ENCODE measurements around the gene ARMH4.

Gene ARMH4

DNA sequence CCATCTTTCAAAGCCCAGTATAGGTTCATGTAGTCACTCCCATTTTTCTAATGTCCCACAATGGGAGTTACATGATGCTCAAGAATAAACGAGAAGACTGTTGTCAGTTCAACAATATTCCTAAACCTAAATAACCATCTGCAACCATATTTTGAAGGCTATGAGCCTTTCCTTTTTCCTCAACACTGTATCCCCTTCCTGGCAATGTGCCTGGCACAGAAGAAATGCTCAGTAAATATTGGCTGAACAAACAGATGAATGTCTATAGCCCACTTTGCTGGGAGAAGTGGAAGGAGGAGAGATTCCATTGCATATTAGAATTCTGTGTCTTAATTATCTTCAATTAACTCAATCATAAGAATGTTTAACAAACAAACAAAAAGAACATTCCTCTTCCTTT is 6.1 kb downstream of the ARMH4 start:
- TF ChIP-seq, protein P1, sequence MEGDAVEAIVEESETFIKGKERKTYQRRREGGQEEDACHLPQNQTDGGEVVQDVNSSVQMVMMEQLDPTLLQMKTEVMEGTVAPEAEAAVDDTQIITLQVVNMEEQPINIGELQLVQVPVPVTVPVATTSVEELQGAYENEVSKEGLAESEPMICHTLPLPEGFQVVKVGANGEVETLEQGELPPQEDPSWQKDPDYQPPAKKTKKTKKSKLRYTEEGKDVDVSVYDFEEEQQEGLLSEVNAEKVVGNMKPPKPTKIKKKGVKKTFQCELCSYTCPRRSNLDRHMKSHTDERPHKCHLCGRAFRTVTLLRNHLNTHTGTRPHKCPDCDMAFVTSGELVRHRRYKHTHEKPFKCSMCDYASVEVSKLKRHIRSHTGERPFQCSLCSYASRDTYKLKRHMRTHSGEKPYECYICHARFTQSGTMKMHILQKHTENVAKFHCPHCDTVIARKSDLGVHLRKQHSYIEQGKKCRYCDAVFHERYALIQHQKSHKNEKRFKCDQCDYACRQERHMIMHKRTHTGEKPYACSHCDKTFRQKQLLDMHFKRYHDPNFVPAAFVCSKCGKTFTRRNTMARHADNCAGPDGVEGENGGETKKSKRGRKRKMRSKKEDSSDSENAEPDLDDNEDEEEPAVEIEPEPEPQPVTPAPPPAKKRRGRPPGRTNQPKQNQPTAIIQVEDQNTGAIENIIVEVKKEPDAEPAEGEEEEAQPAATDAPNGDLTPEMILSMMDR (IDR thresholded peaks at IDR 0.05; ENCODE audit: insufficient read depth, missing control alignments): no peak
- DNase-seq (ENCODE audit: insufficient read length, low spot score) (no peak), FAIRE-seq (no peak)

DNA sequence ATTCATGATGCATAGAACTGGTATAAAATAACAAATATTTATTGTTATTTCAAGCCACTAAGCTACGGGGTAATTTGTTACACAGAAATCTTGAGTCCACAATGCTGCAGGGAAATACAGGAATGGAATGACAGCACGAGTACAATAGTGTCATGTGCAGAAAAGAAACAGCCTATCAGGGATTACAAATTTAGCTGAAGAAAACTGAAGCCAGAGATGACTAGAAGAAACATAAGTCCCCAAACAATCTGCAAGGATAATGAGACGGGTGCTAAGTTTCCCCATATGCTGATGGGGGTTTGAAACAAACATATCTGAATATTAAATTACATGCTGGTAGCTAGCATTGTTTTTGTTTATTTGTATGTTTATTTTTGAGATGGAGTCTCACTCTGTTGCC is 8.9 kb downstream of the ARMH4 start:
- DNase-seq (ENCODE audit: insufficient read length, low spot score) (no peak), FAIRE-seq (no peak)
- TF ChIP-seq, protein P1 (IDR thresholded peaks at IDR 0.05; ENCODE audit: insufficient read depth, missing control alignments): no peak

DNA sequence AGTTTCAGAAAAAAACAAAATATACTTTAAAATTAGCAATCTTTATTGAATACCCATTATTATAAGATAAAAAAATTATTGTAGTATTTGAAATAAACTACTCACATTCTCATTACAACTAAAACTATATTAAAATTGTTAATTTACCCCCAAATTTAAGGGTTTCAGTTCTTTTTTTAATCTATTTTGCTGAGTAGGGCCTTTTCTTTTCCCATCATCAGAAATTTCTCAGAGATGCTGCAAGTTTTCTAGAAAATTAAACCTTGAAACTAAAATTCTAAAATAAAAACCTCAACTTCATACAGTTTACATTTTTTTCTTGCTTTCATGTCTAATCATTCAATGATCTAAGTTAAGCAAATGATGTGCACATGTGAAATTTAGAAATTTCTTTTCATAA is 10.1 kb downstream of the ARMH4 start:
- TF ChIP-seq, protein P1 (IDR thresholded peaks at IDR 0.05; ENCODE audit: insufficient read depth, missing control alignments): no peak
- DNase-seq (ENCODE audit: insufficient read length, low spot score) (no peak), FAIRE-seq (no peak)

DNA sequence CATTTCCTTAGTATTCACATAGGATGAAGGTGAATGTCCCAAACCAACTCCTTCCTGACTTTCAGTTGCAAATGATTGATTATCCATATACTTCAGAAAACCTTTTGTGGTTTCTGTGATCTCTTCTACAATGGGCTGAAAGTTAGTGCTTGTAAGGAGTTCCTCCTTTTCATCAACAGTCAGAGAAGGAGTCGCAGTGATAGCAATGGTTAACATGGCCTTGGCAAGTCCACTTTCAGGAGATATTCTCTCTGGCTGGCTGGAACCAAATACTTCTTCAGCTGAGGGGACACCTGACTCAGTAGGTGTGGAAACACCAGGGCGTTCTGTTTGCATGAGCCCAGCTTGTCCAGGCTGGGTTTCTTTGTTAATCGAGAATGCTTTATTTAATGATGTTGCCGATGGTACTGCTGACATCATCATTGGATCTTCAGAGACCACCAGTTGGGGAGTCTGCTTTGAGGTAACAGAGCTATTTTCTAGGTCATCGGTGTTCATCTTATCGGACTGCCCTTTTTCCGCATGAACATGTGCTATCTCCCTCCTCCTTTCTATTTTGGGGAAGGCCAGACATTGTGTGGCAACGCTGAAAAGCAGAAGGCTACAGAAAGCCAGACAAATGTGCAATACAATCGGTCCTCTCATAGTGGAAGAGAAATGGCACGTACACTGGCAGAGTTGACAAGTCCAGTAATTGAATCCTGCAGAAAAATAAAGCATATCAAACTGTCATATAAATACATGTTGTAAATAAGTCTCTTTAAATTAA is 13.1 kb downstream of the ARMH4 start:
- no peak for FAIRE-seq
- no peak for DNase-seq (ENCODE audit: insufficient read length, low spot score)
- TF ChIP-seq, protein P1 (IDR thresholded peaks at IDR 0.05; ENCODE audit: insufficient read depth, missing control alignments): no peak

DNA sequence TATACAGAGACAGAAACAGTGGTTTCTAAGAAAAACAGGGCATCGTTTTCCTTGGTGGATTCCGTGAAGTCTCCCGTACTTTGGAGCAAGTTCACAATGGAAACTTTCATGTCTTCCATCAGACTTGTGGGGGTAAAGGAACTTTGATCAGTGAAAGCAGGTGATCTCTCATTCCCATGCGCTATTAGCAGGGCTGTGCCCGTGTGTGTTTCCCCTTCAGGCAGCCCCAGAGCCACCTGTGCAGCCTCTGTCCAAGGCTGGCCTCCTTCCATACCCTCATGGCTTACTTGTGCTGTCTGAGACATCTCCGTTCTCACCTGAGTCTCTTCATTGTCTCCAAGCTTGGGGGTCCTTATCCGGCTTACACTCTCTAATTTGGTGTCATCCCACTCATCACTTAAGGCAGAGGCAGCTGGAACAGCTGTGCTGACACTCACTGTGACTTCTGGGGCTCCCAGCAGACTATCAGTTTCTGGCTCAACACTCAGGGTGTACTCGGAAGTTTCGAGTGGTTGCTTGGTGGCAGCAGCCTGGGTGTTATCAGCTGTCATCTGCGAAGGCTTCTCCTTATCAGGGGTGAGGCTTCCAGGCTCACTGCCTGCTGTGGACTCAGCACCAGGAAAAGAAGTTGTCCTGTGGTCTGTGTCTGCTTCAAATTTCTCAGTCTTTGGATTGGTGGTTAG is 13.8 kb downstream of the ARMH4 start:
- DNase-seq (ENCODE audit: insufficient read length, low spot score): no peak
- no peak for FAIRE-seq
- TF ChIP-seq, protein P1 (IDR thresholded peaks at IDR 0.05; ENCODE audit: insufficient read depth, missing control alignments): no peak

DNA sequence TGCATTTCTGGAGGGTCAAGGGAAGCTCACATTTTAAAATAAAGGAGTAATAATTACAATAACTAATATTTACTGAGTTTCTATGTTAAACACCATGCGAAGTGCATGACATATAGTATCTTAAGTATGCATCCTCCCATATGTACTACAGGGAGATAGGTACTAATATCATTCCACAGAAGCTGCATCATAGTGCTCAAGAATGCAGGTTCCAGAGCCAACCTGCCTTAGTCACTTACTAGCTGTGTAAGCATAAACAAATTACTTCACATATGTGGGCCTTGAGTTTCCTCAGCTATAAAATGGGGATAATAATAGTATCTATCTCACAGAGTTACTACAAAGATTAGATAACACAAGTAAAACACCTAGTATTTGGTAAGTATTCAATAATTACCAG is 18.3 kb downstream of the ARMH4 start:
- FAIRE-seq (no peak), DNase-seq (ENCODE audit: insufficient read length, low spot score) (no peak)
- TF ChIP-seq, protein P1 (IDR thresholded peaks at IDR 0.05; ENCODE audit: insufficient read depth, missing control alignments): no peak

DNA sequence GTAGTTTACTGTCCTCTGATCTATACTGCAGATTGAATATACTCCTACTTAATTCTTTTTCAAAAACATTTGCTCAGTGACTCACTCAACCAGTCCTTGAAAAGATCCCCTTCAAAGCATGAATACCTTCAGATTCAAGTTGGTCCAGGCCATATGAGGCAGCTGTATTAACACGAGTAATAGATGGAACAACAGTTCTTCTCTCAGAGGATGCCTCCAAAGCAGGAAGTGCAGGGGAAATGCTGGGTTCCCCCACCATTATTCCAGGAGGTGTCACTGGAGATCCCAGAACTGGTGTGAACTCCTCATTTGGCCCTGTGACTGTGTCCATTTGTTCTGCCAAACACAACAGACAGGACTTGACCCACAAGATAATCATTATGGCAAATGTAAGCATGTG is 20.6 kb downstream of the ARMH4 start:
- FAIRE-seq: no peak
- DNase-seq (ENCODE audit: insufficient read length, low spot score): no peak
- TF ChIP-seq, protein P1 (IDR thresholded peaks at IDR 0.05; ENCODE audit: insufficient read depth, missing control alignments): no peak

Data from D721Med (cell line).